Mucosa of descending colon (tissue), 3 donors: ENCODE data around the gene GGPS1. TPM values are rescaled to one million over a fixed set of nuclear protein-coding genes. Genes with fewer than 3 reads are reported as not detected.

ENCODE experiments used
- ATAC-seq: fragments of 200-7000 bp; cut with Tn5 transposase; one replicate; pipeline ENCODE4 v1.9.1; 2020; ENCODE audit warnings: mild to moderate bottlenecking, moderate library complexity
- DNase-seq, 3 donors: peaks; one replicate each; pipeline ENCODE4 v3.0.0-alpha.2; 2020
- H3K36me3 ChIP-seq: fragments of 200-600 bp; one replicate; pipeline ENCODE4 v1.8.0; 2021; ENCODE audit warnings: low read depth, mild to moderate bottlenecking
- H3K4me1 ChIP-seq: fragments of 200-600 bp; one replicate; pipeline ENCODE4 v1.8.0; 2021; ENCODE audit warnings: low read depth, mild to moderate bottlenecking
- H3K4me3 ChIP-seq: fragments of 200-600 bp; one replicate; pipeline ENCODE4 v1.8.0; 2021; ENCODE audit warnings: mild to moderate bottlenecking
- H3K9me3 ChIP-seq: fragments of 200-600 bp; one replicate; pipeline ENCODE4 v1.8.0; 2021; ENCODE audit warnings: mild to moderate bottlenecking
- intact Hi-C, 2 donors: fragments of 100-400 bp; cut with DNase I in 1 of 2; cut with micrococcal nuclease in 1 of 2; formaldehyde crosslinking; loops; one replicate each; pipeline versions ENCODE4 v1.11.0 to v1.11.1; 2022; cut with DNase I, micrococcal nuclease
- total RNA-seq, 3 donors: library from RNA; stranded (reverse); fragmentation: NEBNext Ultra II Directional in 2 of 3; extraction: Animal tissue kit (Norgen Biotek cat#: 25700) in 2 of 3; gene quantifications; one replicate each; pipeline versions ENCODE4 v1.2.1 to v1.2.4, GENCODE V29; 2021 to 2023
- TF ChIP-seq, protein P1 (sequence below): fragments of 200-600 bp; IDR thresholded peaks from one replicate; pipeline ENCODE4 v1.8.0; 2022; ENCODE audit warnings: antibody characterized with exemption, mild to moderate bottlenecking
- donor health status: DM: no; HTN: no; CAD: no; lungs with moderate emphysema.
- donor health status: DM: no; HTN: no; CAD: no.
- donor health status: DM: no; HTN: yes; CAD: no.

Gene GGPS1
- total RNA-seq, 3 donors from 2014 or later: 26.4 to 40.8 (median 34.1) TPM

DNA sequence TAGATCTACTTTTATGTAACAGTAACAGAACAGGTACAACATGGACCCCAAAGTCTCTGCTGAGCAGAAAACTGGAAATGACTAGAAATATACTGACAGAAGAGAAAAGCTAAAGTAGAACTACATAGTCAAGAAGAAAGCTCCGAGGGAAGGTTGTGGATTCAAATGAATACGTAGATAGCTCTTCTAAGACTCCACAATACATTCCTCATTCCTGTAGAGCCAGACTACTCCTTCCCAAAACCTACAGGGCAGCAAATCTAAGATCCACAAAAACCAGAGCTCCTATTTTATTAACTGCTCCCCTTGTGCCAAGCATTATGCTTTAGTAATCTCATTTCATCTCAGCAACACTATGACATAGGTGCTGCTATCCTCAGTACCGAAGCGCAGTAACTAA lies 35.6 kb upstream of the GGPS1 start:
- peaks cover 16% of the 10 kb centered on the region for H3K4me1 ChIP-seq
- H3K36me3 ChIP-seq: no peaks in the 10 kb centered on the region
- TF ChIP-seq, protein P1, sequence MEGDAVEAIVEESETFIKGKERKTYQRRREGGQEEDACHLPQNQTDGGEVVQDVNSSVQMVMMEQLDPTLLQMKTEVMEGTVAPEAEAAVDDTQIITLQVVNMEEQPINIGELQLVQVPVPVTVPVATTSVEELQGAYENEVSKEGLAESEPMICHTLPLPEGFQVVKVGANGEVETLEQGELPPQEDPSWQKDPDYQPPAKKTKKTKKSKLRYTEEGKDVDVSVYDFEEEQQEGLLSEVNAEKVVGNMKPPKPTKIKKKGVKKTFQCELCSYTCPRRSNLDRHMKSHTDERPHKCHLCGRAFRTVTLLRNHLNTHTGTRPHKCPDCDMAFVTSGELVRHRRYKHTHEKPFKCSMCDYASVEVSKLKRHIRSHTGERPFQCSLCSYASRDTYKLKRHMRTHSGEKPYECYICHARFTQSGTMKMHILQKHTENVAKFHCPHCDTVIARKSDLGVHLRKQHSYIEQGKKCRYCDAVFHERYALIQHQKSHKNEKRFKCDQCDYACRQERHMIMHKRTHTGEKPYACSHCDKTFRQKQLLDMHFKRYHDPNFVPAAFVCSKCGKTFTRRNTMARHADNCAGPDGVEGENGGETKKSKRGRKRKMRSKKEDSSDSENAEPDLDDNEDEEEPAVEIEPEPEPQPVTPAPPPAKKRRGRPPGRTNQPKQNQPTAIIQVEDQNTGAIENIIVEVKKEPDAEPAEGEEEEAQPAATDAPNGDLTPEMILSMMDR: no peak

GRCh38 chr1:235293322-235293942 lies 34.9 kb upstream of the GGPS1 start:
- Histone ChIP-seq H3K4me1 (peaks cover 16% of the 10 kb centered on the region), H3K9me3 (no peaks in the 10 kb centered on the region), H3K4me3 (no peak overlapping the region), H3K36me3 (no peaks in the 10 kb centered on the region)
- no peak for DNase-seq
- TF ChIP-seq, protein P1: no peak
- intact Hi-C loops: no loop called here
- ATAC-seq: no peak

More for the DNA sequence above, 35.6 kb upstream of the GGPS1 start:
- no peak for DNase-seq
- Histone ChIP-seq H3K4me3 (no peak overlapping the region), H3K9me3 (no peaks in the 10 kb centered on the region)
- ATAC-seq: no peak
- intact Hi-C loops: no loop called here

DNA sequence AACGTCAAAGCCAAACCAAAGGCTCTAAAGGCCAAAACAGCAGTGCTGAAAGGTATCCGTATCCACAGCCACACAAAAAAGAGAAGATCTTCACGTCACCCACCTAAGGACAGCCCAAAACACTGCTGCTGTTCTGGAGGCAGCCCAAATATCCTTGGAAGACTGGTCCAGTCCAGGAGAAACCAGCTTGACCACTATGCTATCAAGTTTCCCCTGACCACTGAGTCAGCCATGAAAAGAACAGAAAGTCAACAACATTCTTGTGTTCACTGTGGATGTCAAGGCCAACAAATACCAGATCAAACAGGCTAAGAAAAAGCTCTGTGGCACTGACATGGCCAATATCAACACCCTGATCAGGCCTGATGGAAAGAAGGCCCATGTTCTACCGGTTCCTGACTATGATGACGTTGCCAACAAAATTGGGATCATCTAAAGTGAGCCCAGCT lies 32.4 kb upstream of the GGPS1 start:
- H3K4me3 ChIP-seq: no peak overlapping the region
- H3K9me3 ChIP-seq: no peaks in the 10 kb centered on the region
- ATAC-seq (no peak), DNase-seq (no peak)
- H3K4me1 ChIP-seq: peaks cover 16% of the 10 kb centered on the region
- TF ChIP-seq, protein P1: no peak
- intact Hi-C loops: no loop called here
- no peaks in the 10 kb centered on the region for H3K36me3 ChIP-seq

- intact Hi-C loops: no loop called here
- no peak overlapping the region for H3K4me3 ChIP-seq
- no peaks in the 10 kb centered on the region for H3K9me3 ChIP-seq
- TF ChIP-seq, protein P1: no peak
- peaks cover 12% of the 10 kb centered on the region for H3K4me1 ChIP-seq
- no peaks in the 10 kb centered on the region for H3K36me3 ChIP-seq
- DNase-seq (no peak), ATAC-seq (no peak)
Observed at GRCh38 chr1:235296729-235297128, 31.6 kb upstream of the GGPS1 start.

DNA sequence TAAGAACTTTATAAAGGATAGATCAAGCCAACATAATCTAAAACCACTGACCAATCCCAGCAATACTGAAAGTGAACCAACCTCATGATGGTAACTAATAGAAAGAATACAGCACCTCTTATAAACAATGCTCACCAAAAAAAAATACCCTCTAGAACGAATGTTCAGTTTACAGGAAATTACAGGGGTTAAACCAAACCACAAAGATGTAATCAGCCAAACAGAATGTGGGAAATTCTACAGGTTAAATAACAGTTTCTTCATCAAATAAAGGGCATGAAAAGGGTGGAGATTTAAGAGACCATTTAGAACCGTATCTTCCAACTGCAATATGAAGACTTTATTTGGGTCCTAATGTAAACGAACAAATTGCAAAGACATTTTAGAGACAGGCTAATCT lies 30.8 kb upstream of the GGPS1 start:
- peak; percentile 65 for ATAC-seq
- DNase-seq: no peak

More for the DNA sequence above, 30.8 kb upstream of the GGPS1 start:
- intact Hi-C loops: no loop called here
- Histone ChIP-seq H3K9me3 (no peaks in the 10 kb centered on the region), H3K4me1 (peaks cover 7% of the 10 kb centered on the region), H3K36me3 (no peaks in the 10 kb centered on the region), H3K4me3 (no peak overlapping the region)
- TF ChIP-seq, protein P1: no peak
